K562 (cell line): ENCODE measurements around the gene NQO2. TPM values are rescaled to one million over a fixed set of nuclear protein-coding genes. Genes with fewer than 3 reads are reported as not detected.

Experiments
- ETV6 ChIP-seq, 3 experiments: fragments of 150-350 bp in 1 of 3; sonication (generic) in 1 of 3; formaldehyde crosslinking in 1 of 3; IDR thresholded peaks; 2 replicates each; pipeline versions ENCODE4 v1.6.1 to v1.8.0; 2014 to 2022; ENCODE audit warnings: borderline replicate concordance in 2 of 3, low read depth in 2 of 3, antibody characterized with exemption in 1 of 3, low read length in 1 of 3, mild to moderate bottlenecking in 1 of 3, missing genetic modification reagents in 1 of 3
- GMEB1 ChIP-seq: fragments of 250-450 bp; sonication (Bioruptor Pico); IDR thresholded peaks from 2 replicates; pipeline ENCODE4 v1.4.0; 2020; ENCODE audit warnings: mild to moderate bottlenecking
- HDAC8 ChIP-seq: fragments of 450-650 bp; IDR thresholded peaks from 2 replicates; pipeline ENCODE4 v1.6.1; 2016; ENCODE audit warnings: mild to moderate bottlenecking, missing genetic modification characterization, moderate library complexity, missing compliant biosample characterization
- PRPF4 ChIP-seq: fragments of 200-400 bp; formaldehyde crosslinking; IDR thresholded peaks from one replicate; pipeline ENCODE4 v1.6.1; 2017; ENCODE audit warnings: low read length, low read depth, mild to moderate bottlenecking; ENCODE audit not compliant: insufficient read depth, poor library complexity, severe bottlenecking
- SAP30 ChIP-seq: fragments of 200-600 bp; sonication (generic); IDR thresholded peaks from 2 replicates; pipeline ENCODE4 v1.6.1; 2012; ENCODE audit warnings: borderline replicate concordance, low read depth, mild to moderate bottlenecking, moderate library complexity, low read length, control low read depth, inconsistent platforms; ENCODE audit not compliant: insufficient read depth, poor library complexity, severe bottlenecking
- SMARCA5 ChIP-seq: fragments of 450-650 bp; IDR thresholded peaks from 2 replicates; pipeline ENCODE4 v1.6.1; 2016
- YBX1 ChIP-seq: fragments of 450-650 bp; IDR thresholded peaks from 2 replicates; pipeline ENCODE4 v1.7.1; 2016; ENCODE audit warnings: mild to moderate bottlenecking
- ZNF318 ChIP-seq, 2 experiments: fragments of 450-650 bp; IDR thresholded peaks; 2 replicates each; pipeline ENCODE4 v1.6.1; 2016; ENCODE audit warnings: mild to moderate bottlenecking in 2 of 2, borderline replicate concordance in 1 of 2, low read depth in 1 of 2, moderate library complexity in 1 of 2
- ZNF57 ChIP-seq: fragments of 450-650 bp; formaldehyde crosslinking; IDR thresholded peaks from 2 replicates; pipeline ENCODE4 v1.4.0; 2020; ENCODE audit warnings: mild to moderate bottlenecking, moderate library complexity
- ZNF766 ChIP-seq: fragments of 200-800 bp; sonication (Bioruptor generic); conservative IDR thresholded peaks from 2 replicates; pipeline ENCODE4 v1.6.1; 2016; ENCODE audit warnings: missing genetic modification characterization, missing compliant biosample characterization
- polyA plus RNA-seq, 8 experiments: library from polyadenylated mRNA; depleted of rRNA in 4 of 8; stranded (reverse) in 5 of 8; unstranded in 3 of 8; fragments of >200 nt; fragmentation: Nextera tagmentation in 2 of 8; fragmentation: Illumina TruSeq in 1 of 8; extraction: Ambion mirVana in 2 of 8; extraction: Trizol in 1 of 8; gene quantifications; 2 replicates each; pipeline versions ENCODE4 v1.2.1 to v1.2.3, GENCODE V29; 2011 to 2014; ENCODE audit warnings: inconsistent platforms in 1 of 8, missing spikeins in 1 of 8
- total RNA-seq, 7 experiments: library from RNA; depleted of rRNA in 6 of 7; stranded (reverse); fragments of >200 nt in 6 of 7; fragmentation: Illumina TruSeq in 2 of 7; extraction: Trizol in 2 of 7; gene quantifications; 2 replicates each; pipeline versions ENCODE4 v1.2.1 to v1.2.3, GENCODE V29; 2011 to 2021; ENCODE audit warnings: low replicate concordance in 1 of 7
- TF ChIP-seq, protein P1 (sequence below): fragments of 450-650 bp; IDR thresholded peaks from 2 replicates; pipeline ENCODE4 v1.6.1; 2016; ENCODE audit warnings: borderline replicate concordance

The NQO2 gene
- total and polyA plus RNA-seq, 9 of the 15 experiments (the other 6 are each of a cell fraction or from before 2014, with no cell fraction given) = 54.6 to 214 (median 116) TPM

DNA sequence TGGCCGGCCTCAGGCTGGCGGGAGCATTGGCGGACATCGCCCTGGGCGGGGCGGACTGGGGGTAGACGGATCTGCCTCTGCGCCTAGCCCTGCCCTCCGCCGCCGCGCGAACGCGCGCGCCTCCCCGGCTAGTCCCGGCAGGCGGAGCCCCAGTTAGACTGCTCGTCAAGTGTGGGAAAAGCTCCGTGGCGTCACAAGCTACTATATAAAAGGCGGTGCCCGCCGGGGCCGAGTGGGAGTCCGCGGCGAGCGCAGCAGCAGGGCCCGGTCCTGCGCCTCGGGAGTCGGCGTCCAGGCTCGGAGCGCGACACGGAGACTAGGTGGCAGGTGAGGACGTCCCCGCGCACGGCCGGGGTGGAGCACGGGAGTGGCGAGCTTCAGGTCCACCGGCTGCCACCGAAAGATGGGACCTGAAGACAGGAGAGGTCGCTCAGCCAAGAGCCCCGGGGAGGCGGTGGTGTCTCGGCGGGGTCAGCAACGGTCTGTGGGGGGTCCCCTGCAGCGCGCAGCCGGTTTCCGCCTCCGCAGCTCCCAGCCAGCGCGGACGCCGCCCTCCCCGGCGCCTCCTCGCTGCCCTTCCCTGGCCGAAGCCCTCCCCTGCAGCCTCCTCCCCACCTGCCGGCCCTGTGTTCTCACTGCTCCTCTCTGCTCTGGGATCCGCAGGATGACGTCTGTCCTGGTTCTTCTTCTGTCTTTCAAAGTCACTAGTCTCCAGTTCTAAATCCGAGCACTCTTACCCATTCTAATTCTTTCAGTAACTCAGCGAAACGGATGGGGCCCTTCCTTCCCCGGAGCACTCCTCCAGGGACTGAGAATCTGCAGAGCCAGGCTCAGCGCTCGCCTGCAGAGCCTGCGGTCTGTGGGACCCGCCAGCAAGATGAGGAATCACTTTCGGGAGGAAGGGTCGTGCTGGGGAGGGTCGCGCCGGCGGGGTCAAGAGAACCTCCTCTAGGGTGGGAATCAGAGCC lies 64.3 kb downstream of the NQO2 start (continued):
- TF ChIP-seq ZNF318 (IDR thresholded peaks at IDR 0.05; ENCODE audit: borderline replicate concordance in 1 of 2, low read depth in 1 of 2) (no peak), GMEB1 (CRISPR knock-in tag) (0 out of 2 replicates have a peak, but pooled peaks have one; percentile 43), YBX1 (no peak), ETV6 (IDR thresholded peaks at IDR 0.05; ENCODE audit: borderline replicate concordance in 1 of 2, low read depth in 2 of 2, low read length in 1 of 2) (no peak), ETV6 (CRISPR knock-in tag; IDR thresholded peaks at IDR 0.05; ENCODE audit: borderline replicate concordance) (no peak), ZNF57 (CRISPR knock-in tag) (0 out of 2 replicates have a peak, but pooled peaks have one; percentile 54), PRPF4 (no peak), SAP30 (peak; percentile 51), HDAC8 (tag) (0 out of 2 replicates have a peak, but pooled peaks have one; percentile 49), ZNF766 (CRISPR knock-in tag) (no peak), SMARCA5 (no peak; the same call in 1 of the 2 replicates)
- TF ChIP-seq, protein P1, sequence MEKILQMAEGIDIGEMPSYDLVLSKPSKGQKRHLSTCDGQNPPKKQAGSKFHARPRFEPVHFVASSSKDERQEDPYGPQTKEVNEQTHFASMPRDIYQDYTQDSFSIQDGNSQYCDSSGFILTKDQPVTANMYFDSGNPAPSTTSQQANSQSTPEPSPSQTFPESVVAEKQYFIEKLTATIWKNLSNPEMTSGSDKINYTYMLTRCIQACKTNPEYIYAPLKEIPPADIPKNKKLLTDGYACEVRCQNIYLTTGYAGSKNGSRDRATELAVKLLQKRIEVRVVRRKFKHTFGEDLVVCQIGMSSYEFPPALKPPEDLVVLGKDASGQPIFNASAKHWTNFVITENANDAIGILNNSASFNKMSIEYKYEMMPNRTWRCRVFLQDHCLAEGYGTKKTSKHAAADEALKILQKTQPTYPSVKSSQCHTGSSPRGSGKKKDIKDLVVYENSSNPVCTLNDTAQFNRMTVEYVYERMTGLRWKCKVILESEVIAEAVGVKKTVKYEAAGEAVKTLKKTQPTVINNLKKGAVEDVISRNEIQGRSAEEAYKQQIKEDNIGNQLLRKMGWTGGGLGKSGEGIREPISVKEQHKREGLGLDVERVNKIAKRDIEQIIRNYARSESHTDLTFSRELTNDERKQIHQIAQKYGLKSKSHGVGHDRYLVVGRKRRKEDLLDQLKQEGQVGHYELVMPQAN = no peak
